Measurements from ENCODE around the gene TAF4B.

GRCh38 chr18:26370037-26370436, 143.8 kb downstream of the TAF4B start:
- TF ChIP-seq FOSL2 (IDR thresholded peaks at IDR 0.05; ENCODE audit: borderline replicate concordance, low read depth) (no peak), RFX5 (IDR thresholded peaks at IDR 0.05; ENCODE audit: low read length) (no peak), NRF1 (IDR thresholded peaks at IDR 0.05; ENCODE audit: low read depth, low read length) (no peak), CTCF (IDR thresholded peaks at IDR 0.05) (no peak), RAD21 (IDR thresholded peaks at IDR 0.05; ENCODE audit: low read length) (no peak), GABPA (IDR thresholded peaks at IDR 0.05; ENCODE audit: low read depth) (no peak), POLR2AphosphoS5 (IDR thresholded peaks at IDR 0.05; ENCODE audit: low read depth, low read length) (no peak), MXI1 (IDR thresholded peaks at IDR 0.05; ENCODE audit: low read depth, low read length) (no peak), TAF1 (IDR thresholded peaks at IDR 0.05; ENCODE audit: borderline replicate concordance, low read depth, low read length) (no peak), SIN3A (IDR thresholded peaks at IDR 0.05; ENCODE audit: borderline replicate concordance, low read depth, low read length) (no peak), GATA2 (CRISPR knock-in tag; IDR thresholded peaks at IDR 0.05) (no peak), YY1 (IDR thresholded peaks at IDR 0.05; ENCODE audit: low read depth) (no peak)
- TF ChIP-seq, protein P1, sequence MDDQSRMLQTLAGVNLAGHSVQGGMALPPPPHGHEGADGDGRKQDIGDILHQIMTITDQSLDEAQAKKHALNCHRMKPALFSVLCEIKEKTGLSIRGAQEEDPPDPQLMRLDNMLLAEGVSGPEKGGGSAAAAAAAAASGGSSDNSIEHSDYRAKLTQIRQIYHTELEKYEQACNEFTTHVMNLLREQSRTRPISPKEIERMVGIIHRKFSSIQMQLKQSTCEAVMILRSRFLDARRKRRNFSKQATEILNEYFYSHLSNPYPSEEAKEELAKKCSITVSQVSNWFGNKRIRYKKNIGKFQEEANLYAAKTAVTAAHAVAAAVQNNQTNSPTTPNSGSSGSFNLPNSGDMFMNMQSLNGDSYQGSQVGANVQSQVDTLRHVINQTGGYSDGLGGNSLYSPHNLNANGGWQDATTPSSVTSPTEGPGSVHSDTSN (IDR thresholded peaks at IDR 0.05), result no peak
- TF ChIP-seq, protein P2, sequence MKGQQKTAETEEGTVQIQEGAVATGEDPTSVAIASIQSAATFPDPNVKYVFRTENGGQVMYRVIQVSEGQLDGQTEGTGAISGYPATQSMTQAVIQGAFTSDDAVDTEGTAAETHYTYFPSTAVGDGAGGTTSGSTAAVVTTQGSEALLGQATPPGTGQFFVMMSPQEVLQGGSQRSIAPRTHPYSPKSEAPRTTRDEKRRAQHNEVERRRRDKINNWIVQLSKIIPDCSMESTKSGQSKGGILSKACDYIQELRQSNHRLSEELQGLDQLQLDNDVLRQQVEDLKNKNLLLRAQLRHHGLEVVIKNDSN (IDR thresholded peaks at IDR 0.05; ENCODE audit: borderline replicate concordance, low read depth), result no peak

Data from SK-N-SH (cell line).